Coronary artery (tissue), 2 donors: ENCODE data around the gene RPSA.

ENCODE experiments used
- DNase-seq: peaks from one replicate; pipeline ENCODE4 v3.0.0-alpha.2; 2017; ENCODE audit warnings: low spot score
- H3K27ac ChIP-seq, 2 donors: fragments of 200-600 bp; sonication (generic); one replicate each; pipeline ENCODE4 v1.5.1; 2016 to 2019
- H3K4me3 ChIP-seq: fragments of 200-600 bp; sonication (generic); 2 replicates; pipeline ENCODE4 v1.5.1; 2016; ENCODE audit warnings: mild to moderate bottlenecking, moderate library complexity
- CTCF ChIP-seq: fragments of 200-600 bp; sonication (generic); IDR thresholded peaks from one replicate; pipeline ENCODE4 v1.5.1; 2019; ENCODE audit warnings: antibody characterized with exemption

Gene RPSA

GRCh38 chr3:39388741-39389248, 17.7 kb upstream of the RPSA start:
- H3K4me3 ChIP-seq, result no peak overlapping the region
- DNase-seq, result no peak
- H3K27ac ChIP-seq, result no peak overlapping the region
- TF ChIP-seq CTCF, result no peak

GRCh38 chr3:39390181-39390580, 16.3 kb upstream of the RPSA start:
- TF ChIP-seq CTCF, result no peak
- DNase-seq, result no peak
- Histone ChIP-seq H3K27ac (no peak overlapping the region), H3K4me3 (no peak overlapping the region)

GRCh38 chr3:39396690-39397089, 9.8 kb upstream of the RPSA start:
- H3K4me3 ChIP-seq, result no peak overlapping the region
- TF ChIP-seq CTCF, result no peak
- DNase-seq, result no peak
- H3K27ac ChIP-seq, result no peak overlapping the region

- Histone ChIP-seq H3K27ac (no peak overlapping the region), H3K4me3 (no peak overlapping the region)
- no peak for DNase-seq
- no peak for TF ChIP-seq CTCF
These were observed 7.8 kb upstream of the RPSA start for GRCh38 chr3:39398700-39399099.

GRCh38 chr3:39401983-39402382, 4.5 kb upstream of the RPSA start:
- DNase-seq, result no peak
- no peak for TF ChIP-seq CTCF
- no peak overlapping the region for H3K4me3 ChIP-seq
- H3K27ac ChIP-seq, result no peak overlapping the region

- no peak overlapping the region for H3K27ac ChIP-seq
- no peak for DNase-seq
- TF ChIP-seq CTCF, result no peak
- no peak overlapping the region for H3K4me3 ChIP-seq
These were observed 1.4 kb upstream of the RPSA start for GRCh38 chr3:39404943-39405686.

GRCh38 chr3:39405687-39406367, 693 bp upstream of the RPSA start:
- no peak for TF ChIP-seq CTCF
- DNase-seq, result no peak
- peak overlapping the region; percentile 35 to 88 for H3K27ac ChIP-seq
- H3K4me3 ChIP-seq, result peak overlapping the region; percentile 91
